Caco-2 (cell line): ENCODE data around the gene CACNA1G. TPM values are rescaled to one million over a fixed set of nuclear protein-coding genes. Genes with fewer than 3 reads are reported as not detected.

Experiments
- BruUV-seq: library from RNA; stranded (reverse); fragments of 400-500 nt; replicated peaks from 2 replicates; lab custom pipeline; 2021; lab: Mats Ljungman, UMichigan
- CTCF ChIA-PET: fragments of 300-600 bp; sonication (Branson Sonifier 250); formaldehyde crosslinking; loops from one replicate; lab custom pipeline; 2022; ENCODE audit warnings: antibody characterized with exemption; lab: Charles Lee
- POLR2A ChIA-PET: fragments of 300-600 bp; sonication (Branson Sonifier 250); formaldehyde crosslinking; loops from one replicate; lab custom pipeline; 2022; ENCODE audit warnings: antibody characterized with exemption; lab: Charles Lee
- DNase-seq, 2 experiments: peaks; one replicate each; pipeline versions ENCODE4 v3.0.0 to v3.0.0-alpha.2; 2020 to 2022
- H3K27me3 ChIP-seq: replicated peaks from 2 replicates; pipeline ENCODE4 v1.6.0; 2011; ENCODE audit warnings: low read length; ENCODE audit not compliant: control insufficient read depth, insufficient read depth
- H3K36me3 ChIP-seq: 2 replicates; pipeline ENCODE4 v1.5.1; 2011; ENCODE audit warnings: low read length; ENCODE audit not compliant: control insufficient read depth, insufficient read depth
- H3K4me1 ChIP-seq: fragments of 250-450 bp; sonication (Bioruptor Pico); 2 replicates; pipeline ENCODE4 v1.5.1; 2020; ENCODE audit warnings: mild to moderate bottlenecking
- H3K4me3 ChIP-seq: 2 replicates; pipeline ENCODE4 v1.5.1; 2011; ENCODE audit warnings: low read depth, mild to moderate bottlenecking, control low read depth, low read length
- H3K9me3 ChIP-seq: fragments of 250-450 bp; sonication (Bioruptor Pico); 2 replicates; pipeline ENCODE4 v1.5.1; 2020; ENCODE audit warnings: mild to moderate bottlenecking, moderate library complexity
- H3K27ac Mint-ChIP-seq: one replicate; pipeline ENCODE4 v1.8.0; 2022; ENCODE audit warnings: mixed read lengths; ENCODE audit not compliant: unreplicated experiment
- H3K27me3 Mint-ChIP-seq: one replicate; pipeline ENCODE4 v1.8.0; 2022; ENCODE audit warnings: mixed read lengths; ENCODE audit not compliant: insufficient read depth, unreplicated experiment
- H3K36me3 Mint-ChIP-seq: one replicate; pipeline ENCODE4 v1.8.0; 2022; ENCODE audit warnings: mild to moderate bottlenecking, mixed read lengths; ENCODE audit not compliant: insufficient read depth, unreplicated experiment
- H3K4me1 Mint-ChIP-seq: one replicate; pipeline ENCODE4 v1.8.0; 2022; ENCODE audit warnings: low read depth, mixed read lengths; ENCODE audit not compliant: unreplicated experiment
- H3K4me3 Mint-ChIP-seq: one replicate; pipeline ENCODE4 v1.8.0; 2022; ENCODE audit warnings: mild to moderate bottlenecking, moderate library complexity, mixed read lengths; ENCODE audit not compliant: unreplicated experiment
- H3K9me3 Mint-ChIP-seq: one replicate; pipeline ENCODE4 v1.8.0; 2022; ENCODE audit warnings: mixed read lengths; ENCODE audit not compliant: unreplicated experiment
- CTCF ChIP-seq, 2 experiments: fragments of 200-600 bp in 1 of 2; IDR thresholded peaks; 1 replicate in 1 of 2; 2 replicates in 1 of 2; pipeline versions ENCODE4 v1.5.1 to v1.8.0; 2011 to 2022; ENCODE audit warnings: antibody characterized with exemption in 1 of 2, control low read depth in 1 of 2, inconsistent platforms in 1 of 2, low read depth in 1 of 2, low read length in 1 of 2, mild to moderate bottlenecking in 1 of 2, moderate library complexity in 1 of 2; ENCODE audit not compliant: insufficient read depth in 1 of 2, severe bottlenecking in 1 of 2, unreplicated experiment in 1 of 2
- intact Hi-C: fragments of 100-400 bp; cut with micrococcal nuclease; formaldehyde crosslinking; loops from one replicate; pipeline ENCODE4 v1.10.0; 2022; ENCODE audit not compliant: unreplicated experiment
- total RNA-seq: library from RNA; stranded (reverse); gene quantifications from 2 replicates; pipeline ENCODE4 v1.2.3, GENCODE V29; 2022

The CACNA1G gene
- total RNA-seq, 1 experiment from 2014 or later = 1.4 TPM

GRCh38 chr17:50578173-50578572, 17.7 kb downstream of the CACNA1G start:
- H3K4me1 ChIP-seq = no peaks in the 10 kb centered on the region
- ChIA-PET CTCF (interaction anchor here (1.5 kb wide), 1 partner anchor 31 kb away, joined by 6 read pairs; the partner anchor contains the start of gene SPATA20), POLR2A (no interaction called here)
- peaks cover 2% of the 10 kb centered on the region for H3K27me3 Mint-ChIP-seq
- H3K9me3 Mint-ChIP-seq = no peaks in the 10 kb centered on the region
- intact Hi-C loops = no loop called here
- no peaks in the 10 kb centered on the region for H3K36me3 Mint-ChIP-seq
- no peak overlapping the region for H3K27ac Mint-ChIP-seq
- no peak overlapping the region for H3K4me3 ChIP-seq
- H3K27me3 ChIP-seq = no peaks in the 10 kb centered on the region
- H3K4me1 Mint-ChIP-seq = no peaks in the 10 kb centered on the region
- BruUV-seq = no TSS peak
- no peak for DNase-seq
- H3K9me3 ChIP-seq = peaks cover 3% of the 10 kb centered on the region; the same call in 1 of the 2 replicates
- no peak overlapping the region for H3K4me3 Mint-ChIP-seq
- no peak for TF ChIP-seq CTCF (IDR thresholded peaks at IDR 0.05; ENCODE audit: insufficient read depth in 1 of 2, low read depth in 1 of 2, low read length in 1 of 2, severe bottlenecking in 1 of 2, unreplicated experiment in 1 of 2)
- H3K36me3 ChIP-seq = no peaks in the 10 kb centered on the region

- Mint-ChIP-seq H3K4me1 (peaks cover 7% of the 10 kb centered on the region), H3K36me3 (no peaks in the 10 kb centered on the region), H3K27ac (no peak overlapping the region), H3K27me3 (peaks cover 2% of the 10 kb centered on the region), H3K4me3 (no peak overlapping the region), H3K9me3 (no peaks in the 10 kb centered on the region)
- intact Hi-C loops = no loop called here
- no peak for TF ChIP-seq CTCF (IDR thresholded peaks at IDR 0.05; ENCODE audit: insufficient read depth in 1 of 2, low read depth in 1 of 2, low read length in 1 of 2, severe bottlenecking in 1 of 2, unreplicated experiment in 1 of 2)
- H3K4me1 ChIP-seq = no peaks in the 10 kb centered on the region
- CTCF ChIA-PET = interaction anchor here (1.2 kb wide), 1 partner anchor 28 kb away, joined by 3 read pairs; no protein-coding TSS in a partner anchor
- H3K27me3 ChIP-seq = no peaks in the 10 kb centered on the region
- H3K9me3 ChIP-seq = peaks cover 3% of the 10 kb centered on the region; the same call in 1 of the 2 replicates
- POLR2A ChIA-PET = no interaction called here
- H3K4me3 ChIP-seq = no peak overlapping the region
- H3K36me3 ChIP-seq = no peaks in the 10 kb centered on the region
- no TSS peak for BruUV-seq
- DNase-seq = no peak
These were observed 18.9 kb downstream of the CACNA1G start for GRCh38 chr17:50579399-50579798.

GRCh38 chr17:50580646-50581045, 20.1 kb downstream of the CACNA1G start:
- intact Hi-C loops = no loop called here
- CTCF ChIA-PET = no interaction called here
- Mint-ChIP-seq H3K27ac (no peak overlapping the region), H3K27me3 (peaks cover 2% of the 10 kb centered on the region), H3K4me1 (peaks cover 7% of the 10 kb centered on the region), H3K4me3 (no peak overlapping the region), H3K9me3 (no peaks in the 10 kb centered on the region), H3K36me3 (no peaks in the 10 kb centered on the region)
- Histone ChIP-seq H3K4me3 (no peak overlapping the region), H3K4me1 (no peaks in the 10 kb centered on the region), H3K27me3 (no peaks in the 10 kb centered on the region), H3K9me3 (peaks cover 3% of the 10 kb centered on the region; the same call in 1 of the 2 replicates), H3K36me3 (no peaks in the 10 kb centered on the region)
- POLR2A ChIA-PET = no interaction called here
- no peak for TF ChIP-seq CTCF (IDR thresholded peaks at IDR 0.05; ENCODE audit: insufficient read depth in 1 of 2, low read depth in 1 of 2, low read length in 1 of 2, severe bottlenecking in 1 of 2, unreplicated experiment in 1 of 2)
- no TSS peak for BruUV-seq
- no peak for DNase-seq
